CD4-positive, alpha-beta T cell treated with Interleukin-12 subunit alpha and Interleukin-12 subunit beta, for 1 hour (primary cell): ENCODE results near the gene INPP5K.
"Not testable (repeated sequence)": the region's sequence is repeated elsewhere in the genome, so short reads cannot be mapped to it uniquely, and the experiment has no call there.

Experiments
- DNase-seq: peaks from one replicate; pipeline ENCODE4 v3.0.0-alpha.2; 2020

INPP5K gene

GRCh38 chr17:1516388-1517161, at the start of gene INPP5K:
INPP5K (minus strand) TSS chr17:1516612; CDS start chr17:1516499, 113 bp downstream.
- peak; percentile 98 for DNase-seq

- DNase-seq, result no peak
These were observed 49.5 kb upstream of the INPP5K start for GRCh38 chr17:1565877-1566276.

GRCh38 chr17:1563786-1564613, 47.6 kb upstream of the INPP5K start:
- no peak for DNase-seq

- DNase-seq, result not testable (repeated sequence)
These were observed 47.0 kb upstream of the INPP5K start for GRCh38 chr17:1563471-1563785.

GRCh38 chr17:1562176-1562643, 45.8 kb upstream of the INPP5K start:
- DNase-seq, result no peak

- DNase-seq, result peak; percentile 44
These were observed 45.2 kb upstream of the INPP5K start for GRCh38 chr17:1561420-1562175.

GRCh38 chr17:1560858-1561355, 44.5 kb upstream of the INPP5K start:
- no peak for DNase-seq

- no peak for DNase-seq
These were observed 43.9 kb upstream of the INPP5K start for GRCh38 chr17:1560101-1560857.

- DNase-seq, result no peak
These were observed 42.9 kb upstream of the INPP5K start for GRCh38 chr17:1559047-1560043.

- DNase-seq, result no peak
These were observed 42.0 kb upstream of the INPP5K start for GRCh38 chr17:1558401-1558800.

- no peak for DNase-seq
These were observed 41.1 kb upstream of the INPP5K start for GRCh38 chr17:1557355-1558095.

- DNase-seq, result peak; percentile 22
These were observed 39.4 kb upstream of the INPP5K start for GRCh38 chr17:1555651-1556471.

GRCh38 chr17:1554751-1555540, 38.5 kb upstream of the INPP5K start:
- no peak for DNase-seq

- DNase-seq, result no peak
These were observed 37.2 kb upstream of the INPP5K start for GRCh38 chr17:1553354-1554266.

GRCh38 chr17:1552932-1553331, 36.5 kb upstream of the INPP5K start:
- DNase-seq, result no peak

- no peak for DNase-seq
These were observed 35.3 kb upstream of the INPP5K start for GRCh38 chr17:1551741-1552140.

- no peak for DNase-seq
These were observed 31.6 kb upstream of the INPP5K start for GRCh38 chr17:1548032-1548431.
